Osteocyte (in vitro differentiated cells): ENCODE results near the gene MRPL39. TPM values are rescaled to one million over a fixed set of nuclear protein-coding genes. Genes with fewer than 3 reads are reported as not detected.

Experiments used
- DNase-seq: peaks from one replicate; pipeline ENCODE4 v3.0.0; 2021; ENCODE audit warnings: mixed read lengths; ENCODE audit not compliant: unreplicated experiment; ENCODE audit errors: extremely low spot score
- H3K27ac Mint-ChIP-seq: one replicate; pipeline ENCODE4 v1.8.0; 2021; ENCODE audit warnings: mild to moderate bottlenecking, mixed read lengths; ENCODE audit not compliant: unreplicated experiment
- H3K27me3 Mint-ChIP-seq: one replicate; pipeline ENCODE4 v1.8.0; 2021; ENCODE audit warnings: mixed read lengths; ENCODE audit not compliant: unreplicated experiment
- H3K36me3 Mint-ChIP-seq: one replicate; pipeline ENCODE4 v1.8.0; 2021; ENCODE audit warnings: mixed read lengths; ENCODE audit not compliant: unreplicated experiment
- H3K4me1 Mint-ChIP-seq: one replicate; pipeline ENCODE4 v1.8.0; 2021; ENCODE audit warnings: mixed read lengths; ENCODE audit not compliant: unreplicated experiment
- H3K4me3 Mint-ChIP-seq: one replicate; pipeline ENCODE4 v1.8.0; 2021; ENCODE audit warnings: mild to moderate bottlenecking, moderate library complexity, mixed read lengths; ENCODE audit not compliant: unreplicated experiment
- H3K9me3 Mint-ChIP-seq: one replicate; pipeline ENCODE4 v1.8.0; 2021; ENCODE audit warnings: mixed read lengths; ENCODE audit not compliant: unreplicated experiment
- CTCF ChIP-seq: fragments of 200-600 bp; sonication (generic); IDR thresholded peaks from 2 replicates; pipeline ENCODE4 v1.5.0; 2021; ENCODE audit warnings: antibody characterized with exemption, mild to moderate bottlenecking, moderate library complexity
- total RNA-seq: library from RNA; stranded (reverse); gene quantifications from 2 replicates; pipeline ENCODE4 v1.2.1, GENCODE V29; 2021

Gene MRPL39
- total RNA-seq, 1 donor from 2014 or later, result 24.3 TPM

- DNase-seq, result no peak
- H3K36me3 Mint-ChIP-seq, result peaks cover 2% of the 10 kb centered on the region
- peaks cover 4% of the 10 kb centered on the region for H3K9me3 Mint-ChIP-seq
- H3K4me1 Mint-ChIP-seq, result peaks cover 4% of the 10 kb centered on the region
- no peaks in the 10 kb centered on the region for H3K27me3 Mint-ChIP-seq
- no peak overlapping the region for H3K4me3 Mint-ChIP-seq
- no peak overlapping the region for H3K27ac Mint-ChIP-seq
- no peak for TF ChIP-seq CTCF
Measured at GRCh38 chr21:25556091-25556490, 51.2 kb downstream of the MRPL39 start.

DNA sequence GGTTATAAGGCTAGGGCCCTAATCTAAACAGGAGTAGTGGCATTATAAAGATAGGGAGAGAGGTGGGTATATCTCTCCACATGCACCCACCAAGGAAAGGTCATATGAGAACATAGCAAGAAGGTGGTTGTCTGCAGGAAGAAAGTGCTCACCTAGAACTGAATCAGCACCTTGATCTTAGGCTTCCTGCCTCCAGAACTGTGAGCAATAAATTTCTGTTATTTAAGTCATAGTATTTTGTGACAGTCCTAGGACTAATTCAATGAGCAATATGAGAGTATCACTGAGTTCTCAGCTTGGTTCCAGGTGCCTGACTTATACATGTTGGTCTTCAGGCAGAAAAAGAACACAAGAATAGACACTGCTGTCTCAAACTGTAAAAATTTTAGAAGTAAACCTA is 51.8 kb downstream of the MRPL39 start:
- H3K9me3 Mint-ChIP-seq, result peaks cover 4% of the 10 kb centered on the region
- DNase-seq, result no peak
- H3K4me1 Mint-ChIP-seq, result peaks cover 4% of the 10 kb centered on the region
- TF ChIP-seq CTCF, result no peak
- H3K27ac Mint-ChIP-seq, result no peak overlapping the region
- no peak overlapping the region for H3K4me3 Mint-ChIP-seq
- no peaks in the 10 kb centered on the region for H3K27me3 Mint-ChIP-seq
- H3K36me3 Mint-ChIP-seq, result peaks cover 2% of the 10 kb centered on the region

- H3K36me3 Mint-ChIP-seq, result peaks cover 2% of the 10 kb centered on the region
Measured at GRCh38 chr21:25552856-25553255, 54.4 kb downstream of the MRPL39 start.

GRCh38 chr21:25551569-25551968 is 55.7 kb downstream of the MRPL39 start:
- no peak overlapping the region for H3K4me3 Mint-ChIP-seq
- peaks cover 2% of the 10 kb centered on the region for H3K36me3 Mint-ChIP-seq
- no peaks in the 10 kb centered on the region for H3K27me3 Mint-ChIP-seq
- no peak for TF ChIP-seq CTCF
- no peak overlapping the region for H3K27ac Mint-ChIP-seq
- no peaks in the 10 kb centered on the region for H3K4me1 Mint-ChIP-seq
- H3K9me3 Mint-ChIP-seq, result peaks cover 6% of the 10 kb centered on the region
- no peak for DNase-seq

More at GRCh38 chr21:25552856-25553255, 54.4 kb downstream of the MRPL39 start:
- DNase-seq, result no peak
- H3K27me3 Mint-ChIP-seq, result no peaks in the 10 kb centered on the region
- H3K27ac Mint-ChIP-seq, result no peak overlapping the region
- no peak overlapping the region for H3K4me3 Mint-ChIP-seq
- no peak for TF ChIP-seq CTCF
- peaks cover 4% of the 10 kb centered on the region for H3K9me3 Mint-ChIP-seq
- no peaks in the 10 kb centered on the region for H3K4me1 Mint-ChIP-seq

- H3K4me3 Mint-ChIP-seq, result no peak overlapping the region
- DNase-seq, result no peak
- H3K4me1 Mint-ChIP-seq, result no peaks in the 10 kb centered on the region
- H3K36me3 Mint-ChIP-seq, result peaks cover 2% of the 10 kb centered on the region
- no peaks in the 10 kb centered on the region for H3K27me3 Mint-ChIP-seq
- peaks cover 10% of the 10 kb centered on the region for H3K9me3 Mint-ChIP-seq
- no peak overlapping the region for H3K27ac Mint-ChIP-seq
- TF ChIP-seq CTCF, result no peak
Measured at GRCh38 chr21:25550352-25551120, 56.7 kb downstream of the MRPL39 start.
